Raji (cell line): Measurements from ENCODE around the gene ECI1.

Source experiments
- POLR2A ChIP-seq: IDR thresholded peaks from 2 replicates; pipeline ENCODE4 v1.6.1; 2011; ENCODE audit warnings: low read depth, low read length, control low read depth; ENCODE audit not compliant: insufficient read depth

Gene ECI1, protein sequence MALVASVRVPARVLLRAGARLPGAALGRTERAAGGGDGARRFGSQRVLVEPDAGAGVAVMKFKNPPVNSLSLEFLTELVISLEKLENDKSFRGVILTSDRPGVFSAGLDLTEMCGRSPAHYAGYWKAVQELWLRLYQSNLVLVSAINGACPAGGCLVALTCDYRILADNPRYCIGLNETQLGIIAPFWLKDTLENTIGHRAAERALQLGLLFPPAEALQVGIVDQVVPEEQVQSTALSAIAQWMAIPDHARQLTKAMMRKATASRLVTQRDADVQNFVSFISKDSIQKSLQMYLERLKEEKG

DNA sequence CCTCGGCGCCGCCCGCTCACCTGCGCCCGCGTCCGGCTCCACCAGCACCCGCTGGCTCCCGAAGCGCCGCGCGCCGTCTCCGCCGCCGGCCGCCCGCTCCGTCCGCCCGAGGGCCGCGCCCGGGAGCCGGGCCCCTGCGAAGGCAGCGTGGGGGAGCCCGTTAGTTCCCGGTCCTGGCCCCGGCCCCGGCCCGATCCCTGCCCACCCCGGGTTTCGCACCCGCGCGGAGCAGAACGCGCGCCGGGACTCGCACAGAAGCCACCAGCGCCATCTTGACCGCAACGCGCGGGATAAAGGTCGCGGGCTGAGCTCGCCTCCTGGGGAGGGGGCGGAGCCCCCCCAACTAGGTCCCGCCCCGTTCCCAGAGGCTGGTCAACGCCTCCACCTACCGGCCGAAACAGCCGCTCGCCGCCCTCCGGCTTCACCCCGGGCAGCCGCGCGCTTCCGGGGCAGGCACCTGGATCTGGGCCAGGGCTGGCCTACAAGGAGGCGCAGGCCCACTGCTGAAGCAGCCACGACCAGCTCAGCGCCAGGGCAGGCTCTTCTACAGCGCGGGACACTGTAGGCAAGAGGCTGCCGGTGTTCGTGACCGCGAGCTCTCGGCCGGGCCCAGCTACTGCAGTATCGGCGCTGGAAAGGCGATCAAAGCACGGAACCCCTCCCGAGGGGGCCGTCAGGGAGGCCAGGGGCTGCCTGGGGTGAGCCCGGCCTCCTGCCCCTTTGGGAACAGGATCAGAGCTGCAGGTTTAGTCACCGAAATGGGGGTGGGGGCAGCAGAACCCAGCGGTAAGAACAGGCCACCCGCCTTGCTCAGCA, at the start of gene ECI1:
ECI1 (minus strand) TSS at position 292 of the 816 bp plus-strand sequence; CDS start at position 271, 21 bp downstream.
- peak; percentile 87 for TF ChIP-seq POLR2A

DNA sequence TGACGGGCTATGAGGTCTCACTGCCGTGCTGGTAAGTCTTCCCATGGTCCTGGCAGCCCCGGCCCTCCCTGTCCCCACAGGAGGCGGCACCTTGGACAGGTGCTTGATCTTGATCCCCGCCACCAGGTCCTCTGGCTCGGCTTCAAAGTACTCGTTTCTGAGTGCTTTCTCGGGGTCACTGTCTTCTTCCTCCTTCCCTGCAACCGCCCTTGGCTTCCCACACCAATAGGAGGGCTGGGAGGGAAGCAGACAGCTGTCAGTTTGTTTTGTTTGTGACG, 48.5 kb upstream of the ECI1 start:
- TF ChIP-seq POLR2A: no peak

DNA sequence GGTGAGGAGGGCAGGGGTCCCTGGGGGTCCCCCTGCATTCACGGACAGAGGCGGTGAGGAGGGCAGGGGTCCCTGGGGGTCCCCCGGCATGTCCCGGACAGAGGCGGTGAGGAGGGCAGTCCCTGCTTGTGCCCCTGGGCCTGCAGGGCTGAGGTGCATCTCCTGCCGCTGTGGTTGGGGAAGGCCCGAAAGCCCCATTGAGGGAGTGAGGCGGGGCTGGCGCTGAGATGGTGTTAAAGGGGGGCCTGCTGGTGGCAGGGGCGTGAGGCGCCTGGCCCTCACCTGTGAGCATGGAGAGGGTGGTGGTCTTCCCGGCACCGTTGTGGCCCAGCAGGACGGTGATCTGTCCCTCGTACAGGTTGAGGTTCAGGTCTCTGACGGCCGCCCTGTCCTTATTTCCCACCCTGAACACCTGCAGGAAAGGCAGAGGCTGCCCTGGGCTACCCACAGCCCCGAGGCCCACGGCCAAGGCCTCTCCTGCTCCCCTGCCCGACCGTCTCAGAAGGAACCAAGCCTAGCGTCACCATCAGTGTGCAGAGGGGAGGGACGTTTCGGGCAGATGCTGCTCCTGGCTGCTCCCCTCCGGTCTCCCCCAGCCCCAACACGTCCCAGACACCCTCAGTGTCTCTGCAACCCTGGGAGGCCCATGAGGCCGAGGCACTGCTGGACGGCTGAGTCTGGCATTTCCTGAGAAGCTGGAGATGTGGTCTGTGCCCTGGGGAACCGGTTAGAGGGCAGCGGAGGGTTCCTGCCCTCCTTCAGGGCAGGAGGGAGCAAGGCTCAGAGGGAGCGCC, 47.9 kb upstream of the ECI1 start:
- no peak for TF ChIP-seq POLR2A

DNA sequence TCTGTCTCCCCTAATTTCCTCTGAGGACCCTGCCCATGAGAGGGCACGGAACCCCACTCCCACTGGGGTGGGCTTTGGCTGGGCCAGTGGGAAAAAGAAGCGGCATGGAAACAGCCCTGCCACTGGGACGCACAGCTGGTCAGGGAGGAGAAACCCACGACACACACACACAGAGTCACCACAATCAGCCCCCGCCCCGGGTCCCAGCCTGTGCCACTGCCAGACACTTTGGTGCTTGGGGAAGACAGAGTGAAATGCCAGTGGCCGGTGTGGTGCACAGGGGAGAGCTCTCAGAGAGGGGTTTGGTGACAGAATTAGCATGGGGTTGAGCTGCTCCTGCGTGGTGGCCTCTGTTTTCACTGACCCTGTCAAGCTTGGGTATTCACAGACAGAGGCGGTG, 47.2 kb upstream of the ECI1 start:
- TF ChIP-seq POLR2A: no peak

DNA sequence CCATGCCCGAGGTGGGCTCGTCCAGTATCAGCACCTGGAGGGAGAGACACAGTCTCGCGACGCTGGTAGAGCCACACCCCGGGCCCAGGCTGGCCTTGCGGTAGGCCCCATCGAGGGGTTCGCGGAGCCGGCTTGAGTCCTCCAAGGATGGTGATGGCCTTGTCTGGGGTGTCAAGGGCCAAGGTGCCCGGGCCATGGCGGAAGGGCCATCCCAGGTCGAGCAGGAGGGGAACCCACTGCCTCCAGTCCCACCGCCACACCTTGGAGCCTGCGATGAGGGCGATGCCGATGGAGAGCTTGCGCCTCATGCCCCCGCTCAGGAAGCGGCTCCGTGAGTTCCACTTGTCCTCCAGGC, 46.1 kb upstream of the ECI1 start:
- no peak for TF ChIP-seq POLR2A

DNA sequence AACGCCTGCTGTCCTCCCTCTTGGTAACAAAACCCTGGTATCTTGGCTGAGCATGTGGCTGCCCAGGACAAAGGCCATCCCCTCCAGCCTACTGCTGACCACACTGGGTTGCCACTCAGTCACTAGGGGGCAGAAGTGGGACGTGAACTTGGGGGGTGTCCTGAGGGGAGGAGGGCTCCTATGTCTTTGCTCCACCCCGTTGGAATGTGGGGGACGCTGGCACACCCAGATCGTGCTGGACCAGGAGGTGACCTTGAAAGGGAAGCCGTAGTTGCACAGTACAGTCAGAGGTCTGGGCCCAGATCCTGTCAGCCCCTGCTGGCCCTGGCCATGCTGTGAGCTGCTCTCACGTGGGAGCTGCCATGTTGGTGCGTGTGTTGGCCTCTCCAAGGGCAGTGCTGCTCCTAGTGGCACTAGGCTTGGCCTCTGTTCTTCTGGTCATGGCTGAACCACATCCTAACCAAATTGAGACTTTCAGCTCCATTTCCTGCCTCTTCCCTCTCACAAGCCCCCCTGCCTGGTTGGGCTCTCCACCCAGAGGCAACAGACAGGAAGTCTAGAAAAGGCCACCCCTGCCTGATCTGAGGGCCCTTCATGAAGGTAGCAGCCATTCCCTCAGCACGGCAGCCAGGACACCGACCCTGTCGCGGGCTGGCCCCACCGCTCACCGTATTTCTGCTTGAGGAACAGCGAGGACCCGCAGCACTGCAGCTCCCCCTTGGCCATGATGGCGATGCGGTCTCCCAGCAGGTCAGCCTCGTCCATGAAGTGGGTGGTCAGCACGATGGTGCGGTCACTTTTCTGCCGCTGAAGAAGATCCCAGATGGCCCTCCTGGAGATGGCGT, 45.5 kb upstream of the ECI1 start:
- no peak for TF ChIP-seq POLR2A

DNA sequence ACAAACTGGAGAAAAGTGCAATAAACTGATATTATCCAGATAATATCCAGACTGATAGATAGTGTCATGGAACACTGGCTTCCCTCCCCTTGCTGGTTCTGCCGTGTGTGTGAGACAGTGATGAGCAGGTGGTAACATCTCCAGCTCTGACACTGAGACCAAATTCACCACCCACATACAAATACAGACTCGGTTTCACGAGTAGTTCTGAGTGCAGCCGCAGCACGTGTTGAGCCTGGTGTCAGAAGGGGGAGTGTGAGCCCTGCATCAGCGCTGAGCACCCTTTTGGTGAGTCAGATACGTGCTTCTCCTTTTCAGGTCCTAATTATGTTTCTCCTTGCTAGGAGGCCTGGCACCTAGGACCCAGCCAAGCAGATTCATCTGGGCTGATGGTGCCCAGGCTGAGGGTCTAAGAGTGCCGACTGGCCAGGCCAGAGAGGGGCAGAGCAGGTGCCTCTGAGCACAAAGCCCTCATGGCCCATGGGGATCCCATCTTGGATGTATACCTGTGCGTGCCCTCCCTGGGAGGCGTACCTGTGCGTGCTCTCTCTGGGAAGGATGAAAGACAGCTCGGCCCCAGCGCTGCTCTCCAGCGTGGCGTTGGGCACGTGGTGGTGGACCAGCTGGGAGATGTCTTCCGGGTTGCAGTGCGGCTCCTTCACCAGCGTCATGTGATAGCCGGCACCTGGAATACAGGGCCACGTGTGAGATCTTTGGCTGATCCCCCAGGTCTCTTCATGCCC, 43.8 kb upstream of the ECI1 start:
- no peak for TF ChIP-seq POLR2A

DNA sequence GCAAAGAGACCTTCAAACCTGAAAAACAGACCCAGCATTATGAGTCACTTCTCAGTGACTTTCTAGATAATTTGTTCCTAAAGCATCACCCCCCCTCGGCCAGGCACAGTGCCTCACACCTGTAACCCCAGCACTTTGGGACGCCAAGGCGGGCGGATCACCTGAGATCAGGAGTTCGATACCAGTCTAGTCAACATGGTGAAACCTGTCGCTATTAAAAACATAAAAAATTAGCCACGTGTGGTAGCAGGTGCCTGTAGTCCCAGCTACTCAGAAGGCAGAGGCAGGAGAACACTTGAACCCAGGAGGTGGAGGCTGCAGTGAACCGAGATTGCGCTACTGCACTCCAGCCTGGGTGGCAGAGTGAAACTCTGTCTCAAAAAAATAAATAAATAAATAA, 40.8 kb upstream of the ECI1 start:
- TF ChIP-seq POLR2A: no peak

DNA sequence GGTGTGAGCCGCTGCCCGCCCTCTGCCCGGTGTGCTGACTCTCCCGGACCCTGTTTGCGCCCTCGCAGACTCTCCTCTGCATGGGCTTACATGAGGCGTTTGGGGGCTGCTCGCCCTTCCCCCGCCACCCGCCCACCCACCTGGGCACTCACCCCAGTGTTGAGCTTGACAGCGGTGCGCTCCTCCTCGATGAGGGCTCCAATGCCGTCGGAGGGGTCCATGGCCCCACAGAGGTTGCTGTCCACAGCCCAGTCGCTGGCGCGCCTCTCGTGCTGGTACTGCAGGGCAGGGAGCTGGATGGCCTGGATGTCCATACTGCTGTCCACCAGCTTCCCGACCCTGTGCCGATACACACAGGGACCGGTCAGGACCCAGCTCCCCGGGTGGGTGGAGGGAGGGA, 37.9 kb upstream of the ECI1 start:
- no peak for TF ChIP-seq POLR2A

DNA sequence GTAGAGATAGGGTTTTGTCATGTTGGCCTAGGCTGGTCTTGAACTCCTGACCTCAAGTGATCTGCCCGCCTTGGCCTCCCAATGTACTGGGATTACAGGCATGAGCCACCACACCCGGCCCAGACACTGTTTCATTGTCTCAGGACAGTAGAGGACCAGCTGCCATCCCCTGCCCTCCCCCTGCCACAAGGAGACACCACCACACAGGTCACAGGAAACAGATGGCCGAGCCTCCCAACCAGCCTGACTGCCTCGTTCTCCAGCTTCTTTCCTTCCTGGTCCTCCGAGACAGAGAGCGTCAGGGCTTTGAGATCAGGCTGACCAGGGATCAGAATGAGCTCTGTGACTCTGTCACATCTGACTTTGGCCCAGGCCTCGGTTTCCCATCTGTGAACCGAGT, 37.3 kb upstream of the ECI1 start:
- no peak for TF ChIP-seq POLR2A

DNA sequence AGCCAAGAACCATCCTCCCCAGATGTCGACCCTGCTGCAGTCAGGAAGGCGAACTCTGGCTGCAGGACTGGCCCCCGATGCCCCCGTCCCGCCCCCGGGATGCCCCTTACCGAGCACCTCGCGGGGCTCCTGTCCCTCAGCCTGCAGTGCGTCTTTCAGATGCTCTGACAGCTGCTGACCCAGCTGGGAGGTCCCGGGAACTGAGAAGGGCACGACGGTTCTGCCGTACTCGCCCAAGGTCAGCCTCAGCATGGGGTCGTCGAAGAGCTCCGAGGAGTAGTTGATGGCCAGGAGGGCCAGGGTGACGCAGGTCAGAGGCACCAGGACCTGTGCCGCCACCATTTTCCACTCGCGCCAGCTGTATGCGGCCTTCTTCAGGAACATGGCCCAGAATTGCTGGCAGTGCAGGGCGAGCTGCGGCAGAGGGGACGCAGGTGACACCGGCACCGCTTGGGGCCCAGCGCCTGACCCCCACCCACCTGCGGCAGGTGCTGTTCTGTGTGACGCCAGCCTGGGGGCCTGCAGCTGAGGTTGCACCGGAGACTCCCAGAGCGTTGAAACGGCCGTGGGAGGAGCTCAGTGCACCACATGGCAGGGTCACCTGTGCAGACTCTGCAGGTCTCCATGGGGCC, 36.6 kb upstream of the ECI1 start:
- TF ChIP-seq POLR2A: no peak

DNA sequence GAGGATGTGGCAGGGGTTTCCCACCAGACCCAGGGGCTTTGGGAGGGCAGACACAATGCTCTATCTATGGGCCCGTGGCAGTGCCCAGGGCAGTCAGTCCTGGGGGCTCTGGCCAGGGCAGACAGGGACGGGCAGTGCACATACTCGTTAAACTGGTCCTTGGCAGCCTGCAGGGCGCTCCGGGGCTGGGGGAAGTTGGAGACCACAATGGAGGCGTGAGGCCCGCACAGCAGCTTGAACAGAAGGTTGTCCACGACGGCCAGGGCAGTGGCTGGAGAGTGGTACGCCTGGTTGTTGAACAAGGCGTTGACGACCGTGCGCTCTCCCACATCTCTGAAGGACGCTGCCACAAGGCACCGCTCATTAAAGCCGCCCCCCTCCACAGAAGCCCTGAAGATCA, 35.2 kb upstream of the ECI1 start:
- no peak for TF ChIP-seq POLR2A

DNA sequence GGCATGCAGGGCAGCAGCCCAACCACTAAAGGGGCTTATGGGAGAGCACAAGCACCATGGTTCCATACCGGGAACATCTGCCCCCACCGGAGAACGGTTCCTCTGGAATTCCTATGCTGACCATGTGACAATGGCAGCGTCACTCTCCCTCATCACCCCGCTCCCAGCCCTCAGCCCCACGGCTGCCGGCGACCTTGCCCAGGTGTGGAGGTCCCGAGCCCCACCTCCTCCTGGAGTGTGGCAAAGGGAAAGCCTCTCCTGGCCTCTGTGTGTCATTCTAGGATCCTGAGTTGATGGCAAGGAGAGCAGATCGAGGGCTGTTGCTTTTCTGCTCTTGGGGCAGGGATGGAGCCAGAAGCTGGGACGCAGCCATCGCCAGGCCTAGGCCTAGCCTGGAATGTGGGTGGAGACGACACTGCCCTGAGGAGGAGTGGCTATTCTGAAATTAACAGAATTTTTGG, 34.4 kb upstream of the ECI1 start:
- TF ChIP-seq POLR2A: no peak

DNA sequence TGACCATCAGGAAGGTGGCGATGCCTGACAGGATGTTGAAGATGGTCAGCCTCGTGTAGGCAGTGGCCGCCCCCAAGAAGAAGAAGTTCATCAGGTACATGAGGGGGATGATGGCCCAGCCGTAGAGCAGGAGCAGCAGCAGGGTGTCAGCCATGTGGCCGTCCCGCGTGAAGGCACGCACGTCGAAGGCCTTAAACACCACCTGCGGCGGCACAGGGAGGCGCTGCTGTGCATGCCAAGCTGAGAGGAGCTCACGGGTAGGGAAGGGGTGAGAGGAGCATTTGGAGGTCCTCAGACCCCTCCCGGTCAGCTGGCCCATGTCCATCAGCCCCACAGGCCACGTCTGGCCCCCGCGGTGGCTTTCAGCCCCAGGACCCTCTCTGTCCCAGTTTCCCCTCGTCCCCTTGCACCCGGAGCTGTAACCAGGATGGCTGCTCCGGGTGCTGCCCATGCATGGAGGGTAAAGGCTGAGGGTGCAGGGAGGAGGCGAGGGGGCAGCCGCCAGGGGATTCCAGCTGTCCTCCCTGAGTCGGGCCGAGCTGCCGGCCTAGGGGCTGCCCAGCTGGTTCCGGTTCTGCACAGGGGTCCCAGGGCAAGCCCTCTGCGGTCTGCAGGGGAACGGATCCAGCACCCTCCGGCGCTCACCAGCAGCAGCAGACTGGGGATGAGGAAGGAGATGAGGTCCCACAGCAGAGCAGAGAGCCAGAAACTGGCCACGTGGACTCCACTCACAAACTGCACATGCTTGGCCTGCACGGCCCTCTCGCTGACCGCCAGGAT, 33.6 kb upstream of the ECI1 start:
- no peak for TF ChIP-seq POLR2A
